ENCODE results near the gene ACSL5.

The ACSL5 gene

GRCh38 chr10:112407696-112408095, 33.8 kb downstream of the ACSL5 start:
- TF ChIP-seq, protein P1, sequence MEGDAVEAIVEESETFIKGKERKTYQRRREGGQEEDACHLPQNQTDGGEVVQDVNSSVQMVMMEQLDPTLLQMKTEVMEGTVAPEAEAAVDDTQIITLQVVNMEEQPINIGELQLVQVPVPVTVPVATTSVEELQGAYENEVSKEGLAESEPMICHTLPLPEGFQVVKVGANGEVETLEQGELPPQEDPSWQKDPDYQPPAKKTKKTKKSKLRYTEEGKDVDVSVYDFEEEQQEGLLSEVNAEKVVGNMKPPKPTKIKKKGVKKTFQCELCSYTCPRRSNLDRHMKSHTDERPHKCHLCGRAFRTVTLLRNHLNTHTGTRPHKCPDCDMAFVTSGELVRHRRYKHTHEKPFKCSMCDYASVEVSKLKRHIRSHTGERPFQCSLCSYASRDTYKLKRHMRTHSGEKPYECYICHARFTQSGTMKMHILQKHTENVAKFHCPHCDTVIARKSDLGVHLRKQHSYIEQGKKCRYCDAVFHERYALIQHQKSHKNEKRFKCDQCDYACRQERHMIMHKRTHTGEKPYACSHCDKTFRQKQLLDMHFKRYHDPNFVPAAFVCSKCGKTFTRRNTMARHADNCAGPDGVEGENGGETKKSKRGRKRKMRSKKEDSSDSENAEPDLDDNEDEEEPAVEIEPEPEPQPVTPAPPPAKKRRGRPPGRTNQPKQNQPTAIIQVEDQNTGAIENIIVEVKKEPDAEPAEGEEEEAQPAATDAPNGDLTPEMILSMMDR (conservative IDR thresholded peaks at IDR 0.05), result no peak
- H3K27ac ChIP-seq, result no peak overlapping the region

DNA sequence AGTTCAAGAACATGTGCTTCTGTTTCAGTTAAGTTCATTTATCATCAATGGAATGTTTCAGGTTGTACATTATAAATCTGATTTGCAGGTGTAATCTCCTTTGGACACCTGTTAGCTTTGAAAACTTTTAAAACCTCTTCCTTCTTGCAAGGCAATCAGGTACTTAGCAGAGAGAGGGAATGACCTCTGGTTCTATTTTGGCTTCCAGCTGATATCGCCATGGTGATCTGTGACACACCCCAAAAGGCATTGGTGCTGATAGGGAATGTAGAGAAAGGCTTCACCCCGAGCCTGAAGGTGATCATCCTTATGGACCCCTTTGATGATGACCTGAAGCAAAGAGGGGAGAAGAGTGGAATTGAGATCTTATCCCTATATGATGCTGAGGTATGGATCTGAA, 35.4 kb downstream of the ACSL5 start:
- TF ChIP-seq, protein P1 (conservative IDR thresholded peaks at IDR 0.05), result no peak

GRCh38 chr10:112409755-112410154, 35.8 kb downstream of the ACSL5 start:
- TF ChIP-seq, protein P1 (conservative IDR thresholded peaks at IDR 0.05), result no peak
- H3K27ac ChIP-seq, result no peak overlapping the region

More for the DNA sequence above, 35.4 kb downstream of the ACSL5 start:
- H3K27ac ChIP-seq, result no peak overlapping the region

DNA sequence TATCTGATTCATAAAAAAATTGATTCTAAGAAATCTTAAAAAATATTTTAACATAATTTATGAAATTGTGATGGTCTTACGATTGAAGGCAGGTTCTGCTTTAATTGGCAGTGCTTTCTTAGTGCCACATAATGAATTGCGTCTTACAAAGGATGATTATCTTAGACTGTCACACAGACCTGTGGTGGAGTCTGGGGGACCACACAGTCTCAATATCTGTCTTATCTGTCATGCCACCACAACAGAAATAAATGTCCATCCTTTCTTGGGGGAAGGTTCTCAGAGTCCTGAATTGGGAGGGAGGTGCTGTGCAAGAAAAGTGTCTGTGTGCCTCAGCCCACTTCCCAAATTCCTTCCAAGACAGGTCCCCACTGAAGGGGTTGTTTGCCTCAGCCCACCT, 38.8 kb downstream of the ACSL5 start:
- no peak overlapping the region for H3K27ac ChIP-seq
- TF ChIP-seq, protein P1 (conservative IDR thresholded peaks at IDR 0.05), result no peak

DNA sequence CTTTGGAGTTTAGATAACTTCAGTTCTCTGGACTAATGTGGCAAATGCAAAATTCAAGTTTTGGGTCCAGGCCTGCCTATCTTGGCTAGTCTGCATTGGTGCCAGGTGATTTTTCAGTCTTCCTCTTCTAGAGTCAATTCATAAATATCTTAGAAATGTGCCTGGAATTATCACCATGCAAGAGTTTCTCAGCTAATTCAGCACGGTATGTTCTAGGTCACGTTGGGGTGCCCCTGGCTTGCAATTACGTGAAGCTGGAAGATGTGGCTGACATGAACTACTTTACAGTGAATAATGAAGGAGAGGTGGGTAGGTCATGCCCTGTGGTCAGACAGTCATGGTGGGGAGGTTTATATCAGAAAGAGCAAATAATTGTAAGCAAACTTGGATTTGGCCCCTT, 47.8 kb downstream of the ACSL5 start:
- H3K27ac ChIP-seq, result no peak overlapping the region
- TF ChIP-seq, protein P1 (conservative IDR thresholded peaks at IDR 0.05), result no peak

GRCh38 chr10:112424651-112425050, 50.7 kb downstream of the ACSL5 start:
- TF ChIP-seq, protein P1 (conservative IDR thresholded peaks at IDR 0.05), result no peak
- H3K27ac ChIP-seq, result no peak overlapping the region

DNA sequence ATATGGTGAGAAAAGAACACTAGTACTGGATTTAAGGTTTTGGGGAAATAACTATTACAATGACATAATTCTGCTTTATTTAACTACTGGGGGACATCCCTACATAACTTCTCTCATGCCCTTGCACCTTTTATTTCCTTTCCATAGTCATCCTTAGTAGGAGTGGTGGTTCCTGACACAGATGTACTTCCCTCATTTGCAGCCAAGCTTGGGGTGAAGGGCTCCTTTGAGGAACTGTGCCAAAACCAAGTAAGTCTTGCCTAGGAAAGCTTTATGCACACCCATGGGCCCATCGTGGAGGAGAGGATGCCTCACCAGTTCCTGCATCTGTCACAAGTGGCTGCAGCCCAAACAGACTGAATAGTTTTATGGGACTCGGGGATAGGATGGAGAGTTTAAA, 52.2 kb downstream of the ACSL5 start:
- TF ChIP-seq, protein P1 (conservative IDR thresholded peaks at IDR 0.05), result no peak
- no peak overlapping the region for H3K27ac ChIP-seq

- H3K27ac ChIP-seq, result peak overlapping the region; percentile 7; the same call in 1 of the 2 replicates
- TF ChIP-seq, protein P1 (conservative IDR thresholded peaks at IDR 0.05), result no peak
These were observed 55.2 kb downstream of the ACSL5 start for GRCh38 chr10:112429147-112429546.
